HG03571 (cell line): ENCODE measurements around the gene TGFB2.

Source experiments
- ATAC-seq: cut with Tn5 transposase; IDR thresholded peaks from one replicate; pipeline ENCODE4 v1.9.1; 2021; ENCODE audit not compliant: unreplicated experiment

TGFB2 gene

DNA sequence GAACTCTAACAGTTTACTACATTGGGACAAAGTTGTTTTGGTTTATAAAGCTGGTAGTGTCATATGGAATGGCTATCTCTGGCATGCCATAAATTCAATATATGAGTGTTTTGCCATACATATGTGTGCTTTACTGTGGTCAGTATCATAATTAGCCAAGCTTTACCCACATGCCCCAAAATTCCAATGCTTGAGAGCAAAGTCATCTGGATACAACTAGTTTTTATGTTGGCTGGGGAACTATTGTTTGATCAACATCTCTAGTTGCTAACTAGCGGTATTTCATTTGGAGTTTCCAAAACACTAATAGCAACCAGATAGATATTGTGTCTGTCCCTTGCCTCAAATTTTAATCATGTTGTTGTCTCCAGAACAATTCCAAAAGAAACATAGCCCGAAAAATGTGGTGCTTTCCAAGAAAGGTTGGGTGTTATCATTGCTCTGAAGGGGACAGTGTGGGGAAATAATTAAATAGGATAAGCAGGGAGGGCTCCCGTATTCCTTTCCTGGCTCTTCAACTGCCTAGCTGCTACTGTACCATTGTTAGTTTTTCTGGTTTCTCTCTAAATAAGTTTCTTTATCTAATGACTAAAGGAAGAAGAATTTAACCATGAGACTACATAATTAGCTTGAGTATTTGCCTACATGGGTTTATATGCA is 136.1 kb downstream of the TGFB2 start:
- no peak for ATAC-seq

DNA sequence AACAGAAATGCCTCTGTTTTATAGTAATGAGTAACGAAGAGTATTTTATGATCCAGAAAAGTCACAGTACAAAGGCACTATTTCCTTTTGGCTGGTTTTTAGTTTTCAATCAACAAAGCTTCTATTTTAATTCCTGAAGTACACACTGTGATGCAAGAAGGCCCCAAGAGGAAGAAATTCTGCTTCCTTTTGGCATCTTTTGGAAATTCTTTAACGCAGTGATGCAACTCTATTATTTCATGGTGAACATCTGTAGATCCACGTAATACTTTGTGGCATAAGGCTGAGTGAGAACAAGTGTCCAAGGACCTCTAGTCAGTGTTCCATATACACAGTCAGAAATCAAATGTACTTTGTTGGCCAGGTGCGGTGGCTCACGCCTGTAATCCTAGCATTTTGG is 137.5 kb downstream of the TGFB2 start:
- no peak for ATAC-seq

DNA sequence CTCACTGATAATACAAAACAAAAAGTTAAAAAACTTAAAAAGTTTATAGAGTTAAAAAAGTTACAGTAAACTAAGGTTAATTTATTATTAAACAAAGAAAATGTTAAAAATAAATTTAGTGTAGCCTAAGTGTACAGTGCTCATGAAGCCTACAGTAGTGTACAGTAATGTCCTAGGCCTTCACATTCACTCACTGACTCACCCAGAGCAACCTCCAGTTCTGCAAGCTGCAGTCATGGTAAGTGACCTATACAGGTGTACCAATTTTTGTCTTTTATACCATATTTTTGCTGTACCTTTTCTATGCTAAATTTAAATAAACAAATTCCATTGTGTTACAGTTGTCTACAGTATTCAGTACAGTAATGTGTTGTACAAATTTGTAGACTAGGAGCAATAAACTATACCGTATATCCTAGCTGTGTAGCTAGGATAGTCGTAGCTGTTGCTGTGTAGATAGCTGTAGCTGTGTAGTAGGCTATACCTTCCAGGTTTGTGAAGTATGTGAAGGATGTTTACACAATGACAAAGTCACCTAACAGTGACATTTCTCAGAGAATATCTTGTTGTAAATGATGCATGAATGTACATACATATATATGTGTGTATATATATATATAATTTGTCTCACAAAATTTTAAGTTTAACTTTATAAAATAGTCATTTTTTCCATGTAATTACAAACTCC is 140.2 kb downstream of the TGFB2 start:
- ATAC-seq, result no peak

DNA sequence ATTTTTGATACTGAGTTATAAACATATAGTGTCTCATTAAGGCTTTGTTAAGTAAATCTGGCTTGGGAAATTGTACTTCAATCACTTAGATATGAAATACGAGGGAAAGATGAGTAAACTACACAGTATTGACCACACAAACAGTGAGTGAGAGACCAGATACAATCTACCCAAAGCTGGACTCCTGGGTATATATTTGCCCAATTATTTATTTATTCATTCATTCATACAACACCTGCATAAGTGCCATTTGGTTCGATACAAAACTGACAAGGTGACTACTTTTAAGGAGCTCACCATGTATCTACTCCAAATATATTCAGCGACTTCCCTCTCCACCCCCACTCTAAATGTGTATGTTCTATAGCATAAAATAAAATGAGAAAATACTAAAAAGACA is 143.4 kb downstream of the TGFB2 start:
- ATAC-seq, result no peak

DNA sequence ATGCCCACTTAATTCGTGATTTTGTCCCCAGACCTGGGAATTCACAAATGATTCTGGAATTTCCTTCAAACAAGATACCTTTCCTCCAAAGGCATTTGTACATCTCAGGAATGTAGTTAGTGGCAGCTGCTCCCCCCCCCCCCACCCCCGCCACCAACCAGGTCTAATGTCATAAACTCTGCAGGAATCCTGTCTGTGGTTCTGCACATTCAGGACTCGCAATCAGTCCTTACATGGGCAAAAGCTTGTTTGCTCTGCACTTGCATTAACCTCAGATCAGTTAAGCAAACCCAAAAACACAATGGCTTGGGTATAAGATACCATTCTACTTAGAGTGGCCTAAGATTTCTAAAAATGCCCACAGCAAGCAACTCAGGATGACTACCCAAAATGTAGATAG is 143.8 kb downstream of the TGFB2 start:
- no peak for ATAC-seq

DNA sequence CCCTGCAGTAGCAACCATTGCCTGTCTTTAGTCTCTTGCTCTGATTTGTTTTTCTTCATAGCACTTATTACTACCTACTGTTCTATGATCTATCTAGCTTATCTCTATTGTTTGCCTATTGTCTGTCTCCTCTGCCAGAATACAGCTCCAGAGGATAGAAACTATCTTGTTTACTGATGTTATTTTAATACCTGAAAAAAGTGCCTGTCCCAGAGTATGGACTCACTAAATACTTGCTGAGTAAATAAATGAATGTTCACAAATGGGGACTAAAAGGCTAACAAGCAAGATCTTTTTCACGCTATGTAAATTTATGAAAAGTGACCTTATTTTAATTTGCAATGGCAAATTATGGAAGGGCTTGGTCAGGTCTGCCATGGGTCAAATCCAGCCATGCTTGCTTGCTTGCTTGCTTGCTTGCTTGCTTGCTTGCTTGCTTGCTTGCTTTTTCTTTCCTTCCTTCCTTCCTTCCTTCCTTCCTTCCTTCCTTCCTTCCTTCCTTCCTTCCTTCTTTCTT is 145.3 kb downstream of the TGFB2 start:
- no peak for ATAC-seq

DNA sequence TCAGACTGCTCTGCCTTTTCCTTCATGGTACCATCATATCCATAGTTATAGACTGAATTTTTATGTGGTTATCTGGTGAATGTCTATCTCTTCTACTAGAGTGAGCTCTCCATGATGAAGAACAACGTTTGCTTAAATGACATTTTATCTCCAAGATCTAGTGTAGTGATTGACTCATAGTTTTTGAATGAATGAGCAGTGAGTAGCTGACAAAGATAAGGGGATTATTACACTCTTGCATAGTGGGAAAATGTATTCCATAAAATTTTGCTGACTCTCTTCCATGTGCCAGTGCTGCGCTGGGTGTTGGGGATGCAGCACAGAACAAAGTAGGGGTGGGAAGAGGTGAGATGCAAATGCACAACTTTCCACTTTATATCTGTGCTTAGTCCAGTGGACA is 147.7 kb downstream of the TGFB2 start:
- no peak for ATAC-seq

DNA sequence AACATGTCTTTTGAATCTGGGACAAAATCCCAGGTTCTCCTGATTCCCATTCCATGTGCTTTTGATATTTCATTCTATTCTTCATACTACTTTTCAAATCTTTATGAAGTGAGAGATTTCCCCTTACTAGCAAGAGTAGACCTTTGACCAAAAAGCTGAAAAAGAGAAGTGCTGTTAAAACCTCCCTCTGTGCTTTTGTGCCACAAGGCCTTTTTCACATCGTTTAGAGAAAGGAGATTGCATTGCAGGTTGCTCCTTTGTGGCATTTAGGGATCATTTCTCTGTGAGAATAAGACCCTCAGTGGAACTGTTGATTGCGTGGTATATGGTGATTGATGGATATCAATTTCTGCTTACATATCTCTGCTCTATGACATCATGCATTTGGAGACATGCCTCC is 148.8 kb downstream of the TGFB2 start:
- ATAC-seq, result no peak
